ENCODE measurements around the gene NBAS.

Gene NBAS

GRCh38 chr2:15178946-15179345, 382.2 kb downstream of the NBAS start:
- no peak overlapping the region for H3K27ac ChIP-seq (ENCODE audit: low read depth, low read length)
- H3K27me3 ChIP-seq (ENCODE audit: insufficient read depth, low read length, poor library complexity), result no peaks in the 10 kb centered on the region
- H4K5ac ChIP-seq (ENCODE audit: low read length), result no peak overlapping the region
- H4K8ac ChIP-seq (ENCODE audit: low read depth, low read length), result no peak overlapping the region
- H3K36me3 ChIP-seq (ENCODE audit: control insufficient read depth, insufficient read depth, low read length), result no peaks in the 10 kb centered on the region
- no peak overlapping the region for H2AK5ac ChIP-seq (ENCODE audit: low read length)
- H3K56ac ChIP-seq (ENCODE audit: low read length), result no peak overlapping the region
- H2BK120ac ChIP-seq (ENCODE audit: low read depth, low read length), result no peak overlapping the region
- H3K4me2 ChIP-seq (ENCODE audit: low read length), result no peak overlapping the region
- no peak for DNase-seq
- no peaks in the 10 kb centered on the region for H3K79me1 ChIP-seq (ENCODE audit: low read length)
- H3K4ac ChIP-seq (ENCODE audit: low read depth, low read length), result no peak overlapping the region
- no peak overlapping the region for H3K4me3 ChIP-seq (ENCODE audit: low read length)
- WGBS (ENCODE audit: extremely low coverage, insufficient coverage, low lambda C conversion rate), result no CpG with 5 or more reads among the region's 14 CpGs
- no peak overlapping the region for H3K23ac ChIP-seq (ENCODE audit: low read length)
- H3K4me1 ChIP-seq (ENCODE audit: control insufficient read depth, low read depth, low read length), result no peaks in the 10 kb centered on the region
- H3K9ac ChIP-seq (ENCODE audit: low read length), result no peak overlapping the region
- no peak overlapping the region for H2BK5ac ChIP-seq (ENCODE audit: low read length)
- H3K79me2 ChIP-seq (ENCODE audit: control insufficient read depth, insufficient read depth, low read length), result no peaks in the 10 kb centered on the region
- H2BK15ac ChIP-seq (replicated peaks; ENCODE audit: low read depth), result no peak overlapping the region
- no peak overlapping the region for H3K18ac ChIP-seq (ENCODE audit: low read length)

- WGBS (ENCODE audit: extremely low coverage, insufficient coverage, low lambda C conversion rate), result no CpG with 5 or more reads among the region's 6 CpGs
- H3K79me2 ChIP-seq (ENCODE audit: control insufficient read depth, insufficient read depth, low read length), result no peaks in the 10 kb centered on the region
Observed at GRCh38 chr2:15177103-15177502, 384.0 kb downstream of the NBAS start.

GRCh38 chr2:15176604-15177003, 384.5 kb downstream of the NBAS start:
- no peak overlapping the region for H2BK15ac ChIP-seq (replicated peaks; ENCODE audit: low read depth)
- no peaks in the 10 kb centered on the region for H3K36me3 ChIP-seq (ENCODE audit: control insufficient read depth, insufficient read depth, low read length)
- no peak overlapping the region for H3K4me2 ChIP-seq (ENCODE audit: low read length)
- H3K56ac ChIP-seq (ENCODE audit: low read length), result no peak overlapping the region
- H3K23ac ChIP-seq (ENCODE audit: low read length), result no peak overlapping the region
- no peak overlapping the region for H4K8ac ChIP-seq (ENCODE audit: low read depth, low read length)
- H2BK120ac ChIP-seq (ENCODE audit: low read depth, low read length), result no peak overlapping the region
- H3K4me3 ChIP-seq (ENCODE audit: low read length), result no peak overlapping the region
- H3K18ac ChIP-seq (ENCODE audit: low read length), result no peak overlapping the region
- DNase-seq, result no peak
- no peaks in the 10 kb centered on the region for H3K79me2 ChIP-seq (ENCODE audit: control insufficient read depth, insufficient read depth, low read length)
- no peak overlapping the region for H3K9ac ChIP-seq (ENCODE audit: low read length)
- H2BK5ac ChIP-seq (ENCODE audit: low read length), result no peak overlapping the region
- no peak overlapping the region for H4K5ac ChIP-seq (ENCODE audit: low read length)
- WGBS (ENCODE audit: extremely low coverage, insufficient coverage, low lambda C conversion rate), result no CpG with 5 or more reads among the region's 1 CpG
- H3K4me1 ChIP-seq (ENCODE audit: control insufficient read depth, low read depth, low read length), result no peaks in the 10 kb centered on the region
- no peak overlapping the region for H3K27ac ChIP-seq (ENCODE audit: low read depth, low read length)
- no peak overlapping the region for H3K4ac ChIP-seq (ENCODE audit: low read depth, low read length)
- H3K27me3 ChIP-seq (ENCODE audit: insufficient read depth, low read length, poor library complexity), result no peaks in the 10 kb centered on the region
- H2AK5ac ChIP-seq (ENCODE audit: low read length), result no peak overlapping the region
- no peaks in the 10 kb centered on the region for H3K79me1 ChIP-seq (ENCODE audit: low read length)

More at GRCh38 chr2:15177103-15177502, 384.0 kb downstream of the NBAS start:
- Histone ChIP-seq H3K4me1 (ENCODE audit: control insufficient read depth, low read depth, low read length) (no peaks in the 10 kb centered on the region), H3K79me1 (ENCODE audit: low read length) (no peaks in the 10 kb centered on the region), H3K4me2 (ENCODE audit: low read length) (no peak overlapping the region), H3K36me3 (ENCODE audit: control insufficient read depth, insufficient read depth, low read length) (no peaks in the 10 kb centered on the region), H2AK5ac (ENCODE audit: low read length) (no peak overlapping the region), H3K9ac (ENCODE audit: low read length) (no peak overlapping the region), H4K5ac (ENCODE audit: low read length) (no peak overlapping the region), H3K4me3 (ENCODE audit: low read length) (no peak overlapping the region), H3K23ac (ENCODE audit: low read length) (no peak overlapping the region), H4K8ac (ENCODE audit: low read depth, low read length) (no peak overlapping the region), H2BK5ac (ENCODE audit: low read length) (no peak overlapping the region), H2BK120ac (ENCODE audit: low read depth, low read length) (no peak overlapping the region), H2BK15ac (replicated peaks; ENCODE audit: low read depth) (no peak overlapping the region), H3K56ac (ENCODE audit: low read length) (no peak overlapping the region), H3K4ac (ENCODE audit: low read depth, low read length) (no peak overlapping the region), H3K27ac (ENCODE audit: low read depth, low read length) (no peak overlapping the region), H3K27me3 (ENCODE audit: insufficient read depth, low read length, poor library complexity) (no peaks in the 10 kb centered on the region), H3K18ac (ENCODE audit: low read length) (no peak overlapping the region)
- no peak for DNase-seq

- Histone ChIP-seq H4K8ac (ENCODE audit: low read depth, low read length) (no peak overlapping the region), H2BK15ac (replicated peaks; ENCODE audit: low read depth) (no peak overlapping the region), H3K9ac (ENCODE audit: low read length) (no peak overlapping the region), H3K27ac (ENCODE audit: low read depth, low read length) (no peak overlapping the region), H3K79me2 (ENCODE audit: control insufficient read depth, insufficient read depth, low read length) (no peaks in the 10 kb centered on the region), H3K4me1 (ENCODE audit: control insufficient read depth, low read depth, low read length) (peaks cover 4% of the 10 kb centered on the region), H3K4ac (ENCODE audit: low read depth, low read length) (no peak overlapping the region), H3K4me2 (ENCODE audit: low read length) (no peak overlapping the region), H3K56ac (ENCODE audit: low read length) (no peak overlapping the region), H2BK120ac (ENCODE audit: low read depth, low read length) (no peak overlapping the region), H4K5ac (ENCODE audit: low read length) (no peak overlapping the region), H2BK5ac (ENCODE audit: low read length) (no peak overlapping the region), H3K79me1 (ENCODE audit: low read length) (no peaks in the 10 kb centered on the region), H3K27me3 (ENCODE audit: insufficient read depth, low read length, poor library complexity) (no peaks in the 10 kb centered on the region), H3K18ac (ENCODE audit: low read length) (no peak overlapping the region), H3K23ac (ENCODE audit: low read length) (no peak overlapping the region), H3K4me3 (ENCODE audit: low read length) (no peak overlapping the region), H3K36me3 (ENCODE audit: control insufficient read depth, insufficient read depth, low read length) (no peaks in the 10 kb centered on the region), H2AK5ac (ENCODE audit: low read length) (no peak overlapping the region)
- WGBS (ENCODE audit: extremely low coverage, insufficient coverage, low lambda C conversion rate), result no CpG with 5 or more reads among the region's 2 CpGs
- no peak for DNase-seq
Observed at GRCh38 chr2:15174567-15174966, 386.6 kb downstream of the NBAS start.

- no peaks in the 10 kb centered on the region for H3K79me1 ChIP-seq (ENCODE audit: low read length)
- no peak overlapping the region for H2BK5ac ChIP-seq (ENCODE audit: low read length)
- no peaks in the 10 kb centered on the region for H3K79me2 ChIP-seq (ENCODE audit: control insufficient read depth, insufficient read depth, low read length)
- H3K4me1 ChIP-seq (ENCODE audit: control insufficient read depth, low read depth, low read length), result peaks cover 5% of the 10 kb centered on the region
- H3K36me3 ChIP-seq (ENCODE audit: control insufficient read depth, insufficient read depth, low read length), result no peaks in the 10 kb centered on the region
- no peak overlapping the region for H3K4me2 ChIP-seq (ENCODE audit: low read length)
- H4K5ac ChIP-seq (ENCODE audit: low read length), result no peak overlapping the region
- H2BK120ac ChIP-seq (ENCODE audit: low read depth, low read length), result no peak overlapping the region
- no peak for DNase-seq
- H4K8ac ChIP-seq (ENCODE audit: low read depth, low read length), result no peak overlapping the region
- H3K18ac ChIP-seq (ENCODE audit: low read length), result no peak overlapping the region
- no peaks in the 10 kb centered on the region for H3K27me3 ChIP-seq (ENCODE audit: insufficient read depth, low read length, poor library complexity)
- no peak overlapping the region for H3K4me3 ChIP-seq (ENCODE audit: low read length)
- H3K23ac ChIP-seq (ENCODE audit: low read length), result no peak overlapping the region
- no peak overlapping the region for H2BK15ac ChIP-seq (replicated peaks; ENCODE audit: low read depth)
- H3K4ac ChIP-seq (ENCODE audit: low read depth, low read length), result no peak overlapping the region
- H2AK5ac ChIP-seq (ENCODE audit: low read length), result no peak overlapping the region
- H3K9ac ChIP-seq (ENCODE audit: low read length), result no peak overlapping the region
- H3K56ac ChIP-seq (ENCODE audit: low read length), result no peak overlapping the region
- no peak overlapping the region for H3K27ac ChIP-seq (ENCODE audit: low read depth, low read length)
- no CpG with 5 or more reads among the region's 8 CpGs for WGBS (ENCODE audit: extremely low coverage, insufficient coverage, low lambda C conversion rate)
Observed at GRCh38 chr2:15173501-15173900, 387.6 kb downstream of the NBAS start.

GRCh38 chr2:15172825-15173224, 388.3 kb downstream of the NBAS start:
- H4K5ac ChIP-seq (ENCODE audit: low read length), result no peak overlapping the region
- no peaks in the 10 kb centered on the region for H3K36me3 ChIP-seq (ENCODE audit: control insufficient read depth, insufficient read depth, low read length)
- no CpG with 5 or more reads among the region's 1 CpG for WGBS (ENCODE audit: extremely low coverage, insufficient coverage, low lambda C conversion rate)
- no peak for DNase-seq
- H3K23ac ChIP-seq (ENCODE audit: low read length), result no peak overlapping the region
- no peak overlapping the region for H3K4me3 ChIP-seq (ENCODE audit: low read length)
- H2BK120ac ChIP-seq (ENCODE audit: low read depth, low read length), result no peak overlapping the region
- H3K56ac ChIP-seq (ENCODE audit: low read length), result no peak overlapping the region
- no peak overlapping the region for H4K8ac ChIP-seq (ENCODE audit: low read depth, low read length)
- no peak overlapping the region for H3K18ac ChIP-seq (ENCODE audit: low read length)
- no peak overlapping the region for H2BK15ac ChIP-seq (replicated peaks; ENCODE audit: low read depth)
- no peaks in the 10 kb centered on the region for H3K79me2 ChIP-seq (ENCODE audit: control insufficient read depth, insufficient read depth, low read length)
- H3K27me3 ChIP-seq (ENCODE audit: insufficient read depth, low read length, poor library complexity), result no peaks in the 10 kb centered on the region
- H2AK5ac ChIP-seq (ENCODE audit: low read length), result no peak overlapping the region
- no peak overlapping the region for H3K4me2 ChIP-seq (ENCODE audit: low read length)
- peaks cover 5% of the 10 kb centered on the region for H3K4me1 ChIP-seq (ENCODE audit: control insufficient read depth, low read depth, low read length)
- H3K27ac ChIP-seq (ENCODE audit: low read depth, low read length), result no peak overlapping the region
- H3K79me1 ChIP-seq (ENCODE audit: low read length), result no peaks in the 10 kb centered on the region
- no peak overlapping the region for H3K4ac ChIP-seq (ENCODE audit: low read depth, low read length)
- H3K9ac ChIP-seq (ENCODE audit: low read length), result no peak overlapping the region
- no peak overlapping the region for H2BK5ac ChIP-seq (ENCODE audit: low read length)

Measured in mesendoderm (in vitro differentiated cells).